Activated CD4-positive, alpha-beta T cell treated with anti-CD3 and anti-CD28 coated beads for 36 hours (primary cell): Measurements from ENCODE around the gene TRAF3IP3. TPM values are rescaled to one million over a fixed set of nuclear protein-coding genes. Genes with fewer than 3 reads are reported as not detected.

Source experiments
- ATAC-seq: fragments of 200-7000 bp; cut with Tn5 transposase; one replicate; pipeline ENCODE4 v1.10.0; 2021; ENCODE audit warnings: mild to moderate bottlenecking, moderate library complexity
- CTCF ChIA-PET: fragments of 350-600 bp; sonication (Branson Sonifier 250); formaldehyde crosslinking; loops from one replicate; lab custom pipeline; 2021; ENCODE audit warnings: antibody characterized with exemption; lab: Charles Lee
- POLR2A ChIA-PET: fragments of 350-600 bp; sonication (Branson Sonifier 250); formaldehyde crosslinking; loops from one replicate; lab custom pipeline; 2021; ENCODE audit warnings: antibody characterized with exemption, inconsistent platforms; lab: Charles Lee
- DNase-seq: peaks from one replicate; pipeline ENCODE4 v3.0.0-alpha.2; 2020
- H3K27ac Mint-ChIP-seq: one replicate; pipeline ENCODE4 v1.8.0; 2021; ENCODE audit warnings: mixed read lengths
- H3K27me3 Mint-ChIP-seq: one replicate; pipeline ENCODE4 v1.8.0; 2021; ENCODE audit warnings: mixed read lengths
- H3K36me3 Mint-ChIP-seq: one replicate; pipeline ENCODE4 v1.8.0; 2021; ENCODE audit warnings: low read depth, mixed read lengths
- H3K4me1 Mint-ChIP-seq: one replicate; pipeline ENCODE4 v1.8.0; 2021; ENCODE audit warnings: mixed read lengths
- H3K4me3 Mint-ChIP-seq: one replicate; pipeline ENCODE4 v1.8.0; 2021; ENCODE audit warnings: mild to moderate bottlenecking, moderate library complexity, mixed read lengths
- H3K9me3 Mint-ChIP-seq: one replicate; pipeline ENCODE4 v1.8.0; 2021; ENCODE audit warnings: low read depth, mixed read lengths
- intact Hi-C, 2 experiments: fragments of 100-400 bp; cut with DNase I in 1 of 2; cut with micrococcal nuclease in 1 of 2; formaldehyde crosslinking; loops; one replicate each; pipeline versions ENCODE4 v1.14.2 to v1.15.1; 2022 to 2024; cut with DNase I, micrococcal nuclease
- total RNA-seq, 2 experiments: library from RNA; stranded (reverse); gene quantifications; one replicate each; pipeline ENCODE4 v1.2.3, GENCODE V29; 2021

Gene TRAF3IP3
- 100 to 1,000 TPM; 136 to 138 TPM for total RNA-seq

GRCh38 chr1:209755926-209756614, at the start of gene TRAF3IP3:
Gene TRAF3IP3, plus strand, starts transcription at chr1:209756053. Its CDS starts 3,987 bp downstream, at chr1:209760040.
- CTCF ChIA-PET: interaction anchor here (0.6 to 5.0 kb wide), 13 partner anchors 8 to 504 kb away, joined by 3 to 58 read pairs (median 5); partner anchors contain the start of genes C1orf74 and UTP25
- peaks cover 43% of the 10 kb centered on the region for H3K36me3 Mint-ChIP-seq
- ATAC-seq (peak; percentile 76), DNase-seq (peak; percentile 89)
- no peaks in the 10 kb centered on the region for H3K27me3 Mint-ChIP-seq
- intact Hi-C loops: loop anchor here (1.0 to 10.0 kb wide), 6 partner anchors 12 to 1931 kb away; partner anchors contain the start of genes C1orf74 (in 2 of the 2) and UTP25 (in 1 of the 2)
- peaks cover 75% of the 10 kb centered on the region for H3K4me1 Mint-ChIP-seq
- H3K27ac Mint-ChIP-seq: peak within 1 kb of the TSS; percentile 99
- POLR2A ChIA-PET: interaction anchor here (0.9 to 1.9 kb wide), 10 partner anchors 10 to 618 kb away, joined by 3 to 28 read pairs (median 4); partner anchors contain the start of gene C1orf74
- peak within 1 kb of the TSS; percentile 95 for H3K4me3 Mint-ChIP-seq
- H3K9me3 Mint-ChIP-seq: no peaks in the 10 kb centered on the region

- DNase-seq (no peak), ATAC-seq (no peak)
- Mint-ChIP-seq H3K36me3 (peaks cover 6% of the 10 kb centered on the region), H3K27ac (peak overlapping the region; percentile 32), H3K27me3 (no peaks in the 10 kb centered on the region), H3K4me3 (peak overlapping the region; percentile 22), H3K9me3 (no peaks in the 10 kb centered on the region), H3K4me1 (peaks cover 51% of the 10 kb centered on the region)
- POLR2A ChIA-PET: no interaction called here
- intact Hi-C loops: no loop called here
- CTCF ChIA-PET: interaction anchor here (0.6 to 4.8 kb wide), 6 partner anchors 13 to 140 kb away, joined by 3 to 23 read pairs (median 4); no protein-coding TSS in a partner anchor
These were observed 49.2 kb upstream of the TRAF3IP3 start for GRCh38 chr1:209706622-209707021.

GRCh38 chr1:209707308-209707707, 48.5 kb upstream of the TRAF3IP3 start:
- Mint-ChIP-seq H3K9me3 (no peaks in the 10 kb centered on the region), H3K4me1 (peaks cover 49% of the 10 kb centered on the region), H3K27me3 (no peaks in the 10 kb centered on the region), H3K36me3 (peaks cover 6% of the 10 kb centered on the region), H3K27ac (peak overlapping the region; percentile 32), H3K4me3 (no peak overlapping the region)
- DNase-seq: no peak
- POLR2A ChIA-PET: no interaction called here
- intact Hi-C loops: no loop called here
- ATAC-seq: no peak
- CTCF ChIA-PET: interaction anchor here (0.6 to 1.8 kb wide), 9 partner anchors 11 to 141 kb away, joined by 3 to 9 read pairs (median 4); no protein-coding TSS in a partner anchor

- Mint-ChIP-seq H3K27me3 (no peaks in the 10 kb centered on the region), H3K36me3 (peaks cover 6% of the 10 kb centered on the region), H3K4me1 (peaks cover 49% of the 10 kb centered on the region), H3K4me3 (peak overlapping the region; percentile 0), H3K27ac (peak overlapping the region; percentile 11), H3K9me3 (no peaks in the 10 kb centered on the region)
- POLR2A ChIA-PET: no interaction called here
- DNase-seq (no peak), ATAC-seq (no peak)
- CTCF ChIA-PET: interaction anchor here (1.0 to 1.8 kb wide), 5 partner anchors 12 to 40 kb away, joined by 4 to 9 read pairs (median 5); no protein-coding TSS in a partner anchor
- intact Hi-C loops: no loop called here
These were observed 47.6 kb upstream of the TRAF3IP3 start for GRCh38 chr1:209708297-209708696.

- no peaks in the 10 kb centered on the region for H3K9me3 Mint-ChIP-seq
- peaks cover 40% of the 10 kb centered on the region for H3K4me1 Mint-ChIP-seq
- peak; percentile 74 for ATAC-seq
- intact Hi-C loops: loop anchor here (1.0 to 5.0 kb wide), 2 partner anchors 14 to 37 kb away; no protein-coding TSS in a partner anchor
- no peaks in the 10 kb centered on the region for H3K27me3 Mint-ChIP-seq
- H3K36me3 Mint-ChIP-seq: peaks cover 6% of the 10 kb centered on the region
- DNase-seq: peak; percentile 26
- peak overlapping the region; percentile 76 for H3K27ac Mint-ChIP-seq
- peak overlapping the region; percentile 49 for H3K4me3 Mint-ChIP-seq
- ChIA-PET POLR2A (interaction anchor here (0.8 kb wide), 1 partner anchor 143 kb away, joined by 3 read pairs; no protein-coding TSS in a partner anchor), CTCF (interaction anchor here (0.7 kb wide), 1 partner anchor 43 kb away, joined by 3 read pairs; no protein-coding TSS in a partner anchor)
These were observed 45.8 kb upstream of the TRAF3IP3 start for GRCh38 chr1:209710093-209710492.

- ChIA-PET POLR2A (no interaction called here), CTCF (interaction anchor here (0.7 kb wide), 1 partner anchor 43 kb away, joined by 3 read pairs; no protein-coding TSS in a partner anchor)
- intact Hi-C loops: loop anchor here (1.0 to 5.0 kb wide), 2 partner anchors 13 to 36 kb away; no protein-coding TSS in a partner anchor
- Mint-ChIP-seq H3K27ac (peak overlapping the region; percentile 56), H3K4me3 (peak overlapping the region; percentile 5), H3K36me3 (peaks cover 4% of the 10 kb centered on the region), H3K27me3 (no peaks in the 10 kb centered on the region), H3K4me1 (peaks cover 42% of the 10 kb centered on the region), H3K9me3 (no peaks in the 10 kb centered on the region)
- ATAC-seq: peak; percentile 27
- no peak for DNase-seq
These were observed 45.0 kb upstream of the TRAF3IP3 start for GRCh38 chr1:209710847-209711246.

- POLR2A ChIA-PET: no interaction called here
These were observed 41.5 kb upstream of the TRAF3IP3 start for GRCh38 chr1:209714338-209714737.

GRCh38 chr1:209715314-209715713, 40.5 kb upstream of the TRAF3IP3 start:
- no peaks in the 10 kb centered on the region for H3K27me3 Mint-ChIP-seq
- CTCF ChIA-PET: interaction anchor here (0.7 kb wide), 1 partner anchor 22 kb away, joined by 3 read pairs; no protein-coding TSS in a partner anchor
- POLR2A ChIA-PET: no interaction called here
- peak overlapping the region; percentile 34 for H3K4me3 Mint-ChIP-seq
- H3K9me3 Mint-ChIP-seq: peaks cover 5% of the 10 kb centered on the region
- intact Hi-C loops: no loop called here
- ATAC-seq (no peak), DNase-seq (no peak)
- H3K27ac Mint-ChIP-seq: peak overlapping the region; percentile 45
- H3K36me3 Mint-ChIP-seq: peaks cover 4% of the 10 kb centered on the region
- peaks cover 39% of the 10 kb centered on the region for H3K4me1 Mint-ChIP-seq

More at GRCh38 chr1:209714338-209714737, 41.5 kb upstream of the TRAF3IP3 start:
- Mint-ChIP-seq H3K4me1 (peaks cover 49% of the 10 kb centered on the region), H3K4me3 (peak overlapping the region; percentile 34), H3K9me3 (peaks cover 3% of the 10 kb centered on the region), H3K36me3 (peaks cover 7% of the 10 kb centered on the region), H3K27ac (peak overlapping the region; percentile 72), H3K27me3 (no peaks in the 10 kb centered on the region)
- intact Hi-C loops: loop anchor here in 1 of 2 experiments (5.0 kb wide), 1 partner anchor 33 kb away; no protein-coding TSS in a partner anchor
- CTCF ChIA-PET: no interaction called here
- no peak for DNase-seq
- peak; percentile 11 for ATAC-seq

GRCh38 chr1:209717818-209718217, 38.0 kb upstream of the TRAF3IP3 start:
- DNase-seq (no peak), ATAC-seq (peak; percentile 79)
- CTCF ChIA-PET: no interaction called here
- peaks cover 48% of the 10 kb centered on the region for H3K4me1 Mint-ChIP-seq
- peaks cover 6% of the 10 kb centered on the region for H3K36me3 Mint-ChIP-seq
- intact Hi-C loops: no loop called here
- POLR2A ChIA-PET: no interaction called here
- H3K27ac Mint-ChIP-seq: peak overlapping the region; percentile 55
- H3K4me3 Mint-ChIP-seq: no peak overlapping the region
- H3K9me3 Mint-ChIP-seq: peaks cover 5% of the 10 kb centered on the region
- H3K27me3 Mint-ChIP-seq: no peaks in the 10 kb centered on the region

- POLR2A ChIA-PET: no interaction called here
- intact Hi-C loops: no loop called here
- Mint-ChIP-seq H3K27me3 (no peaks in the 10 kb centered on the region), H3K4me3 (no peak overlapping the region), H3K27ac (no peak overlapping the region), H3K9me3 (peaks cover 5% of the 10 kb centered on the region), H3K36me3 (peaks cover 6% of the 10 kb centered on the region), H3K4me1 (peaks cover 59% of the 10 kb centered on the region)
- ATAC-seq (no peak), DNase-seq (no peak)
- CTCF ChIA-PET: no interaction called here
These were observed 35.5 kb upstream of the TRAF3IP3 start for GRCh38 chr1:209720326-209720725.

- Mint-ChIP-seq H3K36me3 (peaks cover 6% of the 10 kb centered on the region), H3K4me3 (no peak overlapping the region), H3K9me3 (peaks cover 5% of the 10 kb centered on the region), H3K4me1 (peaks cover 59% of the 10 kb centered on the region), H3K27ac (no peak overlapping the region), H3K27me3 (no peaks in the 10 kb centered on the region)
- ChIA-PET CTCF (no interaction called here), POLR2A (no interaction called here)
- intact Hi-C loops: no loop called here
- DNase-seq (no peak), ATAC-seq (no peak)
These were observed 35.0 kb upstream of the TRAF3IP3 start for GRCh38 chr1:209720826-209721225.
